K562 (cell line): ENCODE results near the gene UBE2J2. TPM values are rescaled to one million over a fixed set of nuclear protein-coding genes. Genes with fewer than 3 reads are reported as not detected.

Source experiments
- CCNT2 ChIP-seq: IDR thresholded peaks from 2 replicates; pipeline ENCODE4 v1.6.1; 2011; ENCODE audit warnings: borderline replicate concordance, low read depth, mild to moderate bottlenecking, moderate library complexity, mixed read lengths, low read length; ENCODE audit not compliant: insufficient read length; ENCODE audit errors: extremely low read depth
- DEAF1 ChIP-seq: fragments of 450-650 bp; formaldehyde crosslinking; IDR thresholded peaks from 2 replicates; pipeline ENCODE4 v1.4.0; 2020; ENCODE audit warnings: mild to moderate bottlenecking, moderate library complexity
- GATAD2B ChIP-seq: fragments of 450-650 bp; IDR thresholded peaks from 2 replicates; pipeline ENCODE4 v1.6.1; 2017; ENCODE audit warnings: mild to moderate bottlenecking, borderline replicate concordance
- GTF2F1 ChIP-seq: IDR thresholded peaks from 2 replicates; pipeline ENCODE4 v1.6.1; 2011; ENCODE audit warnings: low read depth, low read length, improper control_type of control experiment
- HMG20B ChIP-seq: fragments of 250-450 bp; sonication (Bioruptor Pico); IDR thresholded peaks from 2 replicates; pipeline ENCODE4 v1.5.0; 2021; ENCODE audit warnings: mild to moderate bottlenecking
- HSF4 ChIP-seq: fragments of 250-450 bp; sonication (Bioruptor Pico); IDR thresholded peaks from 2 replicates; pipeline ENCODE4 v2.1.2; 2022; ENCODE audit warnings: mild to moderate bottlenecking, moderate library complexity, borderline replicate concordance
- RBM22 ChIP-seq: fragments of 200-400 bp; formaldehyde crosslinking; IDR thresholded peaks from 2 replicates; pipeline ENCODE4 v1.6.1; 2018; ENCODE audit warnings: low read length, low read depth; ENCODE audit not compliant: poor library complexity, severe bottlenecking
- RNF2 ChIP-seq: sonication (generic); IDR thresholded peaks from 2 replicates; pipeline ENCODE4 v1.6.1; 2016
- ZBTB33 ChIP-seq: sonication (generic); formaldehyde crosslinking; IDR thresholded peaks from 2 replicates; pipeline ENCODE4 v1.8.1; 2023; ENCODE audit warnings: mild to moderate bottlenecking, missing genetic modification reagents
- ZFP36 ChIP-seq: fragments of 150-350 bp; IDR thresholded peaks from 2 replicates; pipeline ENCODE4 v1.6.1; 2018; ENCODE audit warnings: low read length, low read depth; ENCODE audit not compliant: partially characterized antibody
- ZNF140 ChIP-seq: fragments of 250-450 bp; sonication (Bioruptor Pico); IDR thresholded peaks from 2 replicates; pipeline ENCODE4 v1.8.0; 2021; ENCODE audit warnings: moderate library complexity, mild to moderate bottlenecking, inconsistent platforms
- ZNF175 ChIP-seq: fragments of 200-800 bp; sonication (Bioruptor generic); IDR thresholded peaks from 2 replicates; pipeline ENCODE4 v1.6.1; 2016; ENCODE audit warnings: low read depth, mild to moderate bottlenecking, missing genetic modification characterization, missing compliant biosample characterization
- ZNF431 ChIP-seq: sonication (generic); formaldehyde crosslinking; IDR thresholded peaks from 2 replicates; pipeline ENCODE4 v1.8.0; 2022; ENCODE audit warnings: mild to moderate bottlenecking, missing genetic modification reagents
- ZNF511 ChIP-seq: sonication (generic); formaldehyde crosslinking; IDR thresholded peaks from 2 replicates; pipeline ENCODE4 v1.8.0; 2022; ENCODE audit warnings: mild to moderate bottlenecking, missing genetic modification reagents
- polyA plus RNA-seq, 8 experiments: library from polyadenylated mRNA; depleted of rRNA in 4 of 8; stranded (reverse) in 5 of 8; unstranded in 3 of 8; fragments of >200 nt; fragmentation: Nextera tagmentation in 2 of 8; fragmentation: Illumina TruSeq in 1 of 8; extraction: Ambion mirVana in 2 of 8; extraction: Trizol in 1 of 8; gene quantifications; 2 replicates each; pipeline versions ENCODE4 v1.2.1 to v1.2.3, GENCODE V29; 2011 to 2014; ENCODE audit warnings: inconsistent platforms in 1 of 8, missing spikeins in 1 of 8
- total RNA-seq, 7 experiments: library from RNA; depleted of rRNA in 6 of 7; stranded (reverse); fragments of >200 nt in 6 of 7; fragmentation: Illumina TruSeq in 2 of 7; extraction: Trizol in 2 of 7; gene quantifications; 2 replicates each; pipeline versions ENCODE4 v1.2.1 to v1.2.3, GENCODE V29; 2011 to 2021; ENCODE audit warnings: low replicate concordance in 1 of 7

The UBE2J2 gene
- total and polyA plus RNA-seq, 9 of the 15 experiments (the other 6 are each of a cell fraction or from before 2014, with no cell fraction given) = 0.93 to 112 (median 75.5) TPM

- TF ChIP-seq ZBTB33 (CRISPR knock-in tag) (no peak), GATAD2B (peak; percentile 35; the same call in 1 of the 2 replicates), GTF2F1 (0 out of 2 replicates have a peak, but pooled peaks have one; percentile 19), DEAF1 (CRISPR knock-in tag) (no peak), ZNF175 (CRISPR knock-in tag) (peak; percentile 80; the same call in 1 of the 2 replicates), HSF4 (peak; percentile 41; the same call in 1 of the 2 replicates), ZFP36 (no peak), ZNF431 (CRISPR knock-in tag) (peak; percentile 67; the same call in 1 of the 2 replicates), ZNF140 (no peak), RBM22 (no peak), CCNT2 (peak; percentile 51), RNF2 (0 out of 2 replicates have a peak, but pooled peaks have one; percentile 39), ZNF511 (CRISPR knock-in tag) (peak; percentile 84), HMG20B (no peak)
Measured at GRCh38 chr1:1232208-1232795, 41.4 kb downstream of the UBE2J2 start, which contains the start of gene B3GALT6 (continued).
